Measurements from ENCODE around the gene PEAK1.

DNA sequence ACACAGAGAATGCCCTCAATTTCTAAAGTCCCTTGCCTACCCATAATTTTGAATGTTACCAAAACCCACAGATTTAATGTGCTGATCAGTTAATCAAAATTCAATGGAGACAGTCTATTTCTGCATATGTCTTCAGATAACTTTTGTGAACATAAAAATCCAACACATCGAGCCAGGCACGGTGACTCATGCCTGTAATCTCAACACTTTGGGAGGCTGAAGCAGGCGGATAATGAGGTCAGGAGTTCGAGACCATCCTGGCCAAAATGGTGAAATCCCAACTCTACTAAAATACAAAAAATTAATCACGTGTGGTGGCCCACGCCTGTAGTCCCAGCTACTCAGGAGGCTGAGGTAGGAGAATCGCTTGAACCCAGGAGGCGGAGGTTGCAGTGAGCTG, 49.3 kb downstream of the PEAK1 start:
- TF ChIP-seq, protein P1, sequence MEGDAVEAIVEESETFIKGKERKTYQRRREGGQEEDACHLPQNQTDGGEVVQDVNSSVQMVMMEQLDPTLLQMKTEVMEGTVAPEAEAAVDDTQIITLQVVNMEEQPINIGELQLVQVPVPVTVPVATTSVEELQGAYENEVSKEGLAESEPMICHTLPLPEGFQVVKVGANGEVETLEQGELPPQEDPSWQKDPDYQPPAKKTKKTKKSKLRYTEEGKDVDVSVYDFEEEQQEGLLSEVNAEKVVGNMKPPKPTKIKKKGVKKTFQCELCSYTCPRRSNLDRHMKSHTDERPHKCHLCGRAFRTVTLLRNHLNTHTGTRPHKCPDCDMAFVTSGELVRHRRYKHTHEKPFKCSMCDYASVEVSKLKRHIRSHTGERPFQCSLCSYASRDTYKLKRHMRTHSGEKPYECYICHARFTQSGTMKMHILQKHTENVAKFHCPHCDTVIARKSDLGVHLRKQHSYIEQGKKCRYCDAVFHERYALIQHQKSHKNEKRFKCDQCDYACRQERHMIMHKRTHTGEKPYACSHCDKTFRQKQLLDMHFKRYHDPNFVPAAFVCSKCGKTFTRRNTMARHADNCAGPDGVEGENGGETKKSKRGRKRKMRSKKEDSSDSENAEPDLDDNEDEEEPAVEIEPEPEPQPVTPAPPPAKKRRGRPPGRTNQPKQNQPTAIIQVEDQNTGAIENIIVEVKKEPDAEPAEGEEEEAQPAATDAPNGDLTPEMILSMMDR (optimal IDR thresholded peaks at IDR 0.05 in 1 of 3, IDR thresholded peaks at IDR 0.05 in 1 of 3, conservative IDR thresholded peaks at IDR 0.05 in 1 of 3; ENCODE audit: extremely low read depth in 1 of 3, insufficient read depth in 2 of 3, low read length in 3 of 3): no peak
- TF ChIP-seq EZH2 (IDR thresholded peaks at IDR 0.05; ENCODE audit: low read length): no peak

Measured in keratinocyte (primary cell).